HG02938 (cell line): ENCODE results near the gene FGGY.

Source experiments
- ATAC-seq: cut with Tn5 transposase; IDR thresholded peaks from one replicate; pipeline ENCODE4 v1.9.1; 2021; ENCODE audit warnings: mild to moderate bottlenecking, moderate library complexity; ENCODE audit not compliant: unreplicated experiment

The FGGY gene

DNA sequence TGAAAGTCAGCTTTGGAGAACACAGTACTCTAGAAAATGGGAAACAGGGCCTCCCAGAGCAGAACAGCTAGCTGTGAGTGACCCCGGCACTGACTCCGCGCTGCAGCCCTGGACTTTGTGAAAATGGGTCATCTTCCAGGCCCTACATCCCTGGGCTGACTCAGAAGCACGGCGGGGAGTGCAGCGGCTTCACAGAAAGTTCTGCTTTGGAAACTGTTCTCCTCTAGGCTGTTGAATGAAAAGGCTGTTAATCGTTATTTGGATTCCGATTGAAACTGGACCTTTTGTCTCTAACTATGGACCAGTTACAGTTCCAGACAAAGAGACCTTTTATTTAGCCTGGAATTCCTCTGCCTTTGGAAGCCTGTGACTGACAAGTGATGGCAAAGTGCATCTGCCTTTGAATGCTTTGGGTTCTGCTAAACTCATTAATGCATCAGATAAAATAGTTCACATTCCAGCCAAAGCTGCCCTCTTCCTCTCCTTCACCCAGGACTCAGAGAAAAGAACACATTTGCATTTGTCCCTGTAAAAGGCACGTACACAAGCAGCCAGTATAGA lies 372.9 kb downstream of the FGGY start:
- no peak for ATAC-seq

DNA sequence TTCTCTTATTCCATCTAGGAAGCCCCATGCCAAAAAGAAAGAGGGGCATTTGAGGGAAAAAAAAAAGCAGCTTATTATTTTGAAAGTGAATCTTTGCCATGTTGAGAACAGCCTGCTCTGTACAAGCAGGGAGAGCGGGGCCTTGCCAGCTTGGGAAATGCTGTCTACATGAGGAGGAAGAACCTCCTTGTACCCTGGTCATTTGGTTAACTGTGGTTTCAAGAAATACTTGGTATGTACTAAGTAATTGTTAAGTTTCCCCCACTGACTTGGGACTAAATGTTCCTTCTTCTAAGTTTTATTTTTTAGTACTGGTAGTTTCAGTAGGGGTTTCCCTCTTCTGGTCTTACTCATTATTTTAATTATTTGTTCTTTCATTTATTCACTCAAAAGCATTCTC lies 373.8 kb downstream of the FGGY start:
- no peak for ATAC-seq

DNA sequence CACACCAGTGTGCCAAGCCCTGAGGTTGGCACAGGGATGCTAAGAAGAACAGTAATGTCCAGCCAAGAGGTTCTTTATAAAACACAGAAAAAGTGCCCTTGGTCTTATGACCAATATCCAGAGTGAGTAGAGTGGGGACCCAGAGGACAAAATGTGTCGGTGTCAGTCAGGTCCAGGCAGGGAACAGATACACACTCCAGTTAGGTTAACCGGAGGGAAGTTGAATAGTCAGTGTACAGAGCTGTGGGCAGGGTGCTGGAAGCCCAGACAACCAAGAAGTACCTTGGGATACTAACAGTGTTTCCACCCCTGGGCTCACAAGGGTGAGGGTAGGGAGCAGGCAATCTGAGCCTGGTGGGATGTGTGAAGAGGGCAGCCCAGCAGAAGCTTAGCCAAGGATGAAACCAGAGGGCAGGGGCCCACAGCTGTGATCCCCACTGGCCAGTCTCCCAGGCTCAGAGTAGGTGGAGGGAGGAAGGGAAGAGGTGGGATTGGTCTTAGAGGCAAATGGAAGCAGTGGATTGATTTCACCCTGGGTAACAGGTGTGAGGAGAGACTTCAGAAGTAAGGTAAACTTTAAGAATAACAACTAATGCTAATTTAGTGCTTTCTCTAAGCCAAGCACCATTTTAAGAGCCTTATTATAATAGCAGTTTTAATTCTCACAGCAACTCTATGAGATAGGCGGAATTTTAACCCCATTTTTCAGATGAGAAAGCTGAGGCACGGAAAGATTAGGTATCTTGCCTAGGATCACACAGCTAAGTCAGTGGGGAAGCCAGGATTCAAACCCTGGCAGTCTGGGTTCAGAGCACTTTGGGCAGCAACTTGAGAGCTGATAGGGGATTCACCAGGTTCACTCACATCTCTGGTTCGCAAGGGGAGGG lies 374.4 kb downstream of the FGGY start:
- ATAC-seq, result no peak

DNA sequence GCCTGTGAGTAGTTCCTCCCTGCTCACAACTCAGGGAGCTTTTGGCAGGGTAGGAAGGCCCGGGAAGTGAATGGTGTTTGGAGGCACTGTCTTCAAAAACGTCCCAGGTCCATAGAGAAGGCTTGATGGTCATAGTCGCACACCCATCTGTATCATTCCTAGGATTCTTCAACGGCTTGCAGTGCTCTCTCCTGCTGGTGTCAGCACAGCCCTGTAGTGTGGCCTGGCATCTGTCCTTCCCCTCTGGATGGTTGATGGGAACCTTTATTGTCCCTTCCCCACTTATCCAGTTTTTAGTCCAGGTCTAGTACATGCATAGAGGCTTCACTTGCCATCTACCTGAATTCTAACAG lies 375.0 kb downstream of the FGGY start:
- no peak for ATAC-seq

DNA sequence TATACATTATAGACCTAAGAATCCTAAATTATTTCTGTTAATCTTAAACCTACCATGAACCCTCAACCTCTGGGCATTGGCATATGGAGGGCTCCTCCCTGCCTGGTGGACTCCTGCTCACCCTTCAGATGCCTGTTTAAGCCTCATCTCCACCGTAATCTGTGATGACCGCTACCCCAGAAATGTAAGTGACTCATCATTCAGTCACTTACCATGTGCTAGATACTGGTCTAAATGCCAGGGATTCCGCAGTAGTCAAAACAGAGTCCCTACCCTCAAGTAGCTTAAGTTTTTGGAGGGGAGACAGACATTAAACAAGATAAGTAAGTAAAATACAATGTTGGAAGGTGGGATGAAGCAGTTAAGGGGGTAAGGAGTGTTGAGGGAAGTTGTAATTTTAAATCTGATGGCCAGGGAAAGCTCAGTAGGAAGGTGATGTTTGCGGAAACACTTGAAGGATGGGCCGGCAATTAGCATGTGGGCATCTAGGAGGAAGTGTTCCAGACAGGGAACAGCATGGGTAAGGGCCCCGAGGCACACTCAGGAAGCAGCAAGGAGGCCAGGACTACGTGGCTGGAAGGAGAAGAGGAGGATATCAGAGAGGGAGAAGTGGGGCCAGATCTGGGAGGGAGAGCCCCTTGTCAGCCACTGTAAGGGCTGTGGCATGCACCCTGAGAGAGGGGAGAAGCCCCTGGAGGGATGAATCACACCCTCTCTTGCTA lies 376.1 kb downstream of the FGGY start:
- no peak for ATAC-seq

DNA sequence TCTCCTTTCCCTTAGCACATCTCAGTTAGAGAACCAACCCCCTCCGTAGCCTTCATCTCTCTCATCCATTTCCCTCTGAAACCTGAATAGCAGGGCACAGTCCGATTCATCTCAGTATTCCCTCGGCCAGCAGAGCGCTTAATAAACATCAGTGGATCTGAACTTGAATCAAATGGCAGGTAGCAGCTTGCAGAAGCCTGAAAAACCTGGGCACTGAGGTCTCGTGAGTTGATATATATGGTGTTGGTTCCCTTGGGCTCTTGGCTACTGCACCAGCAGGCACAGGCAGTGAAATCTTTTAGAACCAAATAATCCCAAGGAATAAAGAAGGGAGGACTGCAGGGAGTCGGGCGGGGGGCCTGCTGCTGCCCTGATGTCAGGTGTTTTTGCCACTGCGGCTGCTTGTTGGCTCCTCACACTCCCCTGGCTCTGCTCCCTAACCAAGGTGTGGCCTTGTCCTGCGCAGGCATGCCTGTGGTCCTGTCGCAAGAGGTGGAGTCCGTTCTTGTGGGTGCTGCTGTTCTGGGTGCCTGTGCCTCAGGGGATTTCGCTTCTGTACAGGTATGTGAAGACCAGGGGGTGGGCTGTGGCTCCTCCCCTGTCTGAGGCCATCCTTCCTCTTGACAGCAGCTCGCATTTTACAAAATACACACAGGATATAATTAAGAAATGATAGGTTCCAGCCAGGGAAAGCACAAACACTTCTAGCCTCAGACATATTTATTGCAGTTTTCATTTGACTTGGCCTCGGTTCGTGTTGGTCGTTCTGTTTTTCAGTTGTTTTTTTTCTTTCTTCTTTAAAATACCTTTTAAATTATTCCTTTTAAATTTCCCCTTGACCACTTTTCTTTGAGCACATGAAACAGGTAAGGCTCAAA lies 376.9 kb downstream of the FGGY start:
- no peak for ATAC-seq

DNA sequence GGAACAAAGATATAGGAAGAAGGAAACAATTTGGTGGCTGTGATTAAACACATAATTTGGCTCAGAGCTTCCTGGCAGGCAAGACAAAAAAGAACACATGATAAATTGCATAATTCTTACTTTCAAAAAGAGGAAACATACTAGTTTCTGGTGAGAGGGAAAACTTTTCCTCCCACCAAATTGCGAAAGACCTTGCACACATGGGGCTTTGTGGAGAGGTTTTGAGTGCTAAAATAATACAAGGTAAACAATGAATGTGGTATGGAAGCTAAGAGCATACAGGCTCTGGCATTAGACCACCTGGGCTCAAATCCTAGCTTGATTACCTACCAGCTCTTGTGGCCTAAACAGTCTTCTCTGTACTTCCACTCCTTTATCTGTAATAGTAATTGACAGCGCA lies 377.7 kb downstream of the FGGY start:
- ATAC-seq, result no peak

DNA sequence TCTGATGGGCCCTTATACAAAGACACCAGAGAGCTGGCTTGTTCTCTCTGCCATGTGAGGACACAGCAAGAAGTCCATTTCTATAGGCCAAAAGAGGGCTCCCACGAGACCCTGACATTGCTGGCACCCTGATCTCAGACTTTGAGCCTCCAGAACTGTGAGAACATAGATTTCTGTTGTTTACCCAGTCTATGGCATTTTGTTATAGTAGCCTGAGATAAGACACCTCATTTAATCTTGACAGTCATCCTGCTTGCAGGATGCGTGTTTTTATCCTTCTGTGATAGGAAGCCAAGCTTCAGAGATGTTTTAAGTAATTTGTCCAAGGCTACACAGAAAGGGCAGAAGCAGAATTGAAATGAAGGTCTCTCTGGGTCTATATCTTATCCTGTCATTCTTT lies 379.0 kb downstream of the FGGY start:
- ATAC-seq, result no peak

DNA sequence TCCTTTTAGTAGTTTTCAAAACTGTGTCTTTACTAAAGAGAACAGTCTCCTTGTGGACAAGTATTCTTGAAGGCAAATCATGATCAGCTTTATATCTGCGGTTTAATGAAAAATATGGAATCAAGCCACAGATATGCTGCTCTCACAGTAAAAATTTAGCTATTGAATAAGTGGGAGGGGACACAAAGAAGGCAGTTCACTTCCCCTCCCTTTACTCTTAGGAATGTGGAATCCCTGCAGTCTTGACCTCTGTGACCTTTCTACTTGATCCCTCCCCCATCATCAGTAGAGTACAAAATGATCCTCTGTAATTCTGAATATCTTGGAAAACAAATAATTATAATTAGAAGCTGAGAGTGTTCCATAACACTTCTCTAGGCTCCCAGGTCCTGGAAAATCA lies 381.1 kb downstream of the FGGY start:
- no peak for ATAC-seq

DNA sequence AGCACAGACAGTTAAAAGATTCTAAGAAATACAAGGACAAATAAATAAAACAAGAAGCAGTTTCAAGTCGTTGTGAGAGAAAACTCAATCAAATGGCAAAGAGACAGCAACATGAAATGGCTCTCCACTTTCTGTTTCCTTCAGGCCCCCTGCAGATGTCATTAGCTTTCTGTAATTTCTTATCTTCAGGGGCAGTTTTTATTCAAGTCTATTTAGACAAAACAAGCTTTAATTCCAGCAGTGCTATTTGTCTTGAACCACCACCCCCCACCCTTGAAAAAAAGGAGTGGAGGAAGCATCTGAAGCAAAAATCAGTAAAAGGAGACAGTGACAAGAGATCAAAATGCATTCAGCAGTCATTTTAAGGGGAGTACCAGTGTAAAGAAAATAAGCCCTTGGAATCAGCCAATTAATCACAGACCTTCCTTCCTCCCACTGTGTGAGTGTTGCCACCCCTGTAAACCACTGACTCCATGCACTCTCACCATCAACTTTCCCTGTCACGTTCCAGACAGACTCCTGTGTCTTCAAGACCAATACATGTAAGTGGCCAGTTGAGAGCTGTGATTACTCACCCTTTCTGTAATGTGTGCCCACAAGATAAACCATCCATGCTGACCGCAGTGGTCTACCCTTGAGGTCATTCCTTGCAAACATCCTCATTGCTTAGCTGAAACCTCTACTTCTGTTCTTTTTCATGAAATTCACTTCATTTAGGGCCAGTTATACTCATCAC lies 381.8 kb downstream of the FGGY start:
- ATAC-seq, result no peak

DNA sequence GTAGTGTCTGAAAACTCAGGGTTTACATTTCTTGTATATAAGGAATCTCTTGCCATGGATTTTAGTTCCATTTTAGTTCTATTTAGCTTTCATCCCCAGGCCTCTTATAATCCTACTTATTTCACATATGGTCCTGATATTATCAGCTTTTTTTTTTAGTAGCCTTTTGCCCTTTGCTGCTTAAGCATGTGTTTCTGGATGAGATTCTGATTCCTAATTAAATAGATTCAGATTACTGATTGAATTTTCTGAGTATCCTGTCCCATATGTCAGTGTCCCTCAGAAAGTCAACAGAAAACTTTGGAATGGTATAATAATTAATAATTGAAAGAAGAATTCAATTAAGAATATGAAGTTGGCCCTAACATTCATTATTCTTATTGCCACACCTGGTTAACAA lies 383.1 kb downstream of the FGGY start:
- ATAC-seq, result no peak

DNA sequence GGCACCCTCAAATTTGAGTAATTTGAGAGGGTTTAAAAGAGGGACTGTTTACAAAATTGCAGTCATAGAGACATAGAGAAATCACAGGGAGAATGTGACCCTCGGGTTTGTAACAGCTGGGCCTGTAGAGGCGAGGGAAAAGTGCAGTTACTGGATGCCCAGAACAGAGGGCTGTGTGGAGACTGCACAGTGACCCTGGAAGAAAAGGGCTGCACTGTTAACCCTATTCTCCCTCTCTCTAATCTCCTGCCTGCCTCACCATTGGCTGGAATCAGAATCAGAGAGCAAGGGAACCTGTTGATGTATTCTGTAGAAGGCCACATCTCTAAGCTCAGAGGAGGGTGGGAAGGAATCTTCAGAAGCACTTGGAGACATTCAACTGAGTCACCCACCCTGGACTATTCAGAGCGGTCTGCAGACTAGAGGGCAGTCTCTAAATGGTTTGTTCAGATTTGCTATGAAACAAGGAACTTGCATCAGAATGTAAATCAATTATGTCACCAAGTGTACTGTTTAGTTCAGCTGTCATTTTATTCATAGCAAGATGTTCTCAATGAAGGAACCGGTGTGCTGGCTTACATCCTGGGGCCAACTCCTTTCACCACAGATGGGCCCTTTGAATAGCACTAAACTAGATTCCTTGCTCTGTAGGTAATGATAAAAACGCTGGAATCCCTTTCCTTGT lies 385.6 kb downstream of the FGGY start:
- no peak for ATAC-seq

DNA sequence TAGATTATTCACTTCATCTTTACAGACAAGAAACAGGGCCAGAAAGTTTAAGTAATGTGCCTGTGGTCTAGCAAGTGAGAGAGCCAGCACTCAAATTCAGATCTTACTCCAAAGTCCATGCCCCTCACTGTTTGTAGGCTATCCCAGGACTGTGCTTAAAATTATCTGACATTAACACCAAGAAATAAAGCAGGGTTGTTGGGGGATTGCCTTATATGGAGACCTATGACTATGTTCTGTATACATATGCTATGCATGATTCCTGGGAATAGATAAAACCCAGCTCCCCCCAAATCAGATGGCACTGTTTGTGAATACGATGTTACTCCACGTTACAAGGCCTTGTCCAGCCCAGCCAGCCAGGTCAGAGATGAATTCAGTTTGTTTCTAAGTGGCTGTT lies 386.3 kb downstream of the FGGY start:
- ATAC-seq, result no peak

DNA sequence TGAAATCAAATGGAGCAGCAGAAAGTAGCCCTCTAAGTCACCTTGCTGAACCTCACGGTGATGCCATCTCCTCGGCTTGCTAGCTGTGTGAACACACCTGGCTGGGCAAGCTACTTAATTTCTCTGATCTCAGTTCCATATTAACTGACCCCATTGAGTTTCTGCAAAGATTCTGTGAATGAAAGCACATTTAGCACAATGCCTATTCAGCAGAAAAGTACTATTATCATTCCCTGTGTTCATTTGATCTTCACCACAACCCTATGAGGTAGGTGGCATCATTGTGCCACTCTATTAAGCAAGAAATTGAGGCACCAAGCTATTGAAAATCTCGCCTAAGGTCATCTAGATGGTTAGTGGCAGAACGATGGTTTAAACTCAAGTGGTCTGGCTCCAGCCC lies 387.8 kb downstream of the FGGY start:
- ATAC-seq, result no peak

DNA sequence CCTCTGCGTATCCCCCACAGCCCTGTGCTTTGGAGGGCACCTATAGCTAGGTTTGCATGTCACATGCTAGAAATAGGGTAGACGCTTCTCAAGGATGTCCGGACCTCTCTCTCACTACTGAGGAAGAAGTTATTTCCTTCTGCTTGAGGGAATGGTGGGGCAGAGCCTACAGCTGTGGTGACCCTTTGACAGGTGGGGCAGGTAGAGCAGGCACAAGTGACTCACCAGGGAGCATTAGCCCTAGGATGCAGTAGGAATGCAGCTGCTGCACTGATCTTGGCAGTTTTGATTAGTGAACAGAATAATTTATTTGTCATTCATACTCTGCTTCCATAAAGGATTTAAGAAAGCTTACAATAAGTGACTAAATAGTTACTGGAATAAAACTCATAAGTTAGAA lies 388.2 kb downstream of the FGGY start:
- no peak for ATAC-seq

DNA sequence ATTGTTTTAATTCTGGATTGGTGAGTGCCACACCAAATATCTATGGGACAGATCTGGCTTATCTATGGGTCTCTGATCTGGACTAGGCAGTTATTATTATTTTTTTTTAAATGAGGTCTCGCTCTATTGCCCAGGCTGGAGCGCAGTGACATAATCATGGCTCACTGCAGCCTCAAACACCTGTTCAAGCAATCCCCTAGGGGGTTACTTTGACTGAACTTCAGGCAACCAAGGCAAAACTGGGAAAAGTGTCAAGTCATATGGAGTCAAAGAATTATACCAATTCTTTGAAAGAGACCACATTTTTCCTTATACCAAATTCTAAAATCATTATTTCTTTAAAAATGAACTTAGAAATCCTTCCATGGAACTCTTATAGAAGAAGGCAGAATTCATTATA lies 388.8 kb downstream of the FGGY start:
- ATAC-seq, result no peak

DNA sequence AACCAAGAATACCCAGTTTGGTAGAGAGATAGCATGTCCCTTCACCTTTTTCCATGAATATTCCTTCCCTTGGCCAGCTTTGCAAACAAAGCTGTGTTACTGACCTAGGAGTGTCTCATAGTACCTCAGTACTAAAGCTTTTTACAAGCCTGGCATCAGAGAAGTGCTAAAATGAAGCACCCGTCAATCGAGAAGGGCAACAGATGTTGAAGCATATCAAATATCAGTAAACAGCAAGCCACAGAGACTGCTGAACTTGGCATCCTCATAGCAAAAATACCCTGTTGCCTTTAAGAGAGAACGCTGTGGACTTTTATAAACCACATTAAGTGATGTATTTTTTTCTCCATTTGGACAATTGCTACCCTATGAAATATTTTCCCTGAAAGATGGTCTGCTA lies 389.3 kb downstream of the FGGY start:
- ATAC-seq, result no peak

DNA sequence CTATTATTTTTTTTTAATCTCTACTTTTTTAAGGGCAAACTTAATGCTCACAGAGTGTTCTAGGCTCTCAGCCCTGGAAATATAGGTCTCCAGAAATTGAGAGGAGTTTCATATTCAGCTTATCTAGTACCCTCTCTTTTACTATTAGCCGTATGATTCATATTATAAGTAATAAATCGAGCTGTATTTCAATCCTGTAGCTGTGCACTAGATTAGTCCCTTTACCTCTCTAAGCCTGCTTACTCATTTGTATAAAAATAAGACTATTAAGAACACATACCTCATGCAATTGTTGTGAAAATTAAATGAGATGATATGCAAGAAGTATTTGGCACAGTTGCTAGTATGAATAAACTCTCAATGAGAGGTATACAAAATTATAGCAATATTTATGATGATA lies 389.7 kb downstream of the FGGY start:
- ATAC-seq, result no peak

DNA sequence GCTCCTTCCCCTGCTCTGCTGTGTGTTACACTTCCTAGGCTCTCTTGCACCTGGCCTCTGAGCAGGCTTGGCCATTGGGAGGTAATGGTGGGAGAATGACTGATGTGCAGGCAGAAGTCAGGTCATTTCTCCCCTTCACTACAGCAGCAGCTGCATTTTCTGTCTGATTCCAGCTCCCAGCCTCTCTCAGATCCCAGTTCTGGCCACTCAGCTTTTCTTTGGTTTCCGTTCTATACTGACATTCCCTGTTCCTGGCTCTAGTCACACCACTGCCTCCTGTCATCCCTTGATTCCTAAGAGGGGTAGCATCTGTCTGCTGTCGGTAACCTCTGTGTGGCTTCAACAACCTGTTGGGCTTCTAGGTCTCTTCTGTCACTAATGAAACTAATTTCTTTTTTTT lies 390.2 kb downstream of the FGGY start:
- ATAC-seq, result no peak

DNA sequence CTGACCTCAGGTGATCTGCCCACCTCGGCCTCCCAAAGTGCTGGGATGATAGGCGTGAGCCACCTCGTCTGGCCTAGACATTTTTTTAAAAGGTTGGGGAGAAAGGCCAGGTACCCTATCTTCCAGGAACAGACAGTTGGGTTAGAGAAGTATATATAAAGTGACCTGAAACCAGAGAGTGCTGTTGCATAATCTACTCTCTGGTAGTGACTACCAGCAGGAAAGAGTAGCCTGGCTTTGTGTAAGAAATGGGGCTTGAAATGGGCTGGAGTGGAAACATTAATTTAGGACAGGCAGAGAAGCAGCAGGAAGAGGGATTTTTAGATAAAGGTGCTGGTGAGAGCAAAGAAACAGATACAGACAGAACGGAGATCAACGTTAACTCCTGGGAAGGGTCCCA lies 392.1 kb downstream of the FGGY start:
- no peak for ATAC-seq
